ENCODE measurements around the gene ZNF599.

GRCh38 chr19:34733746-34734536 is 39.1 kb downstream of the ZNF599 start, which contains the start of gene ZNF181:
- TF ChIP-seq, protein P1, sequence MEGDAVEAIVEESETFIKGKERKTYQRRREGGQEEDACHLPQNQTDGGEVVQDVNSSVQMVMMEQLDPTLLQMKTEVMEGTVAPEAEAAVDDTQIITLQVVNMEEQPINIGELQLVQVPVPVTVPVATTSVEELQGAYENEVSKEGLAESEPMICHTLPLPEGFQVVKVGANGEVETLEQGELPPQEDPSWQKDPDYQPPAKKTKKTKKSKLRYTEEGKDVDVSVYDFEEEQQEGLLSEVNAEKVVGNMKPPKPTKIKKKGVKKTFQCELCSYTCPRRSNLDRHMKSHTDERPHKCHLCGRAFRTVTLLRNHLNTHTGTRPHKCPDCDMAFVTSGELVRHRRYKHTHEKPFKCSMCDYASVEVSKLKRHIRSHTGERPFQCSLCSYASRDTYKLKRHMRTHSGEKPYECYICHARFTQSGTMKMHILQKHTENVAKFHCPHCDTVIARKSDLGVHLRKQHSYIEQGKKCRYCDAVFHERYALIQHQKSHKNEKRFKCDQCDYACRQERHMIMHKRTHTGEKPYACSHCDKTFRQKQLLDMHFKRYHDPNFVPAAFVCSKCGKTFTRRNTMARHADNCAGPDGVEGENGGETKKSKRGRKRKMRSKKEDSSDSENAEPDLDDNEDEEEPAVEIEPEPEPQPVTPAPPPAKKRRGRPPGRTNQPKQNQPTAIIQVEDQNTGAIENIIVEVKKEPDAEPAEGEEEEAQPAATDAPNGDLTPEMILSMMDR (IDR thresholded peaks at IDR 0.05): no peak
- peak; percentile 62 to 63 for TF ChIP-seq POLR2A (IDR thresholded peaks at IDR 0.05)
